H9 (cell line): Measurements from ENCODE around the gene NXN. TPM values are rescaled to one million over a fixed set of nuclear protein-coding genes. Genes with fewer than 3 reads are reported as not detected.

ENCODE experiments used
- DNase-seq: peaks from one replicate; pipeline ENCODE4 v3.0.0-alpha.2; 2017
- H2AFZ ChIP-seq: one replicate; pipeline ENCODE4 v1.6.1; 2013; ENCODE audit warnings: mild to moderate bottlenecking, low read length, control low read depth, moderate library complexity
- H2AK5ac ChIP-seq: 2 replicates; pipeline ENCODE4 v1.6.1; 2013; ENCODE audit warnings: low read length, control low read depth, mixed read lengths; ENCODE audit not compliant: insufficient read length
- H2BK120ac ChIP-seq: one replicate; pipeline ENCODE4 v1.6.1; 2013; ENCODE audit warnings: low read depth, mild to moderate bottlenecking, low read length, control low read depth, inconsistent platforms; ENCODE audit not compliant: poor library complexity, severe bottlenecking
- H2BK12ac ChIP-seq: 2 replicates; pipeline ENCODE4 v1.6.1; 2013; ENCODE audit warnings: low read length, control low read depth, mixed read lengths, low read depth; ENCODE audit not compliant: insufficient read length
- H2BK15ac ChIP-seq: 2 replicates; pipeline ENCODE4 v1.6.1; 2013; ENCODE audit warnings: low read depth, low read length, control low read depth
- H2BK20ac ChIP-seq: one replicate; pipeline ENCODE4 v1.6.1; 2013; ENCODE audit warnings: low read depth, mild to moderate bottlenecking, low read length, control low read depth, inconsistent platforms; ENCODE audit not compliant: poor library complexity, severe bottlenecking
- H2BK5ac ChIP-seq: 2 replicates; pipeline ENCODE4 v1.6.1; 2013; ENCODE audit warnings: low read length, control low read depth, mixed read lengths; ENCODE audit not compliant: insufficient read length
- H3K14ac ChIP-seq: 2 replicates; pipeline ENCODE4 v1.6.1; 2013; ENCODE audit warnings: low read length, control low read depth; ENCODE audit not compliant: insufficient read depth
- H3K18ac ChIP-seq: 2 replicates; pipeline ENCODE4 v1.6.1; 2013; ENCODE audit warnings: low read depth, mild to moderate bottlenecking, mixed read lengths, low read length, control low read depth; ENCODE audit not compliant: insufficient read length
- H3K23ac ChIP-seq: 2 replicates; pipeline ENCODE4 v1.6.1; 2013; ENCODE audit warnings: low read length, control low read depth, mixed read lengths, low read depth; ENCODE audit not compliant: insufficient read length
- H3K23me2 ChIP-seq: 2 replicates; pipeline ENCODE4 v1.6.1; 2013; ENCODE audit warnings: low read depth, mild to moderate bottlenecking, mixed read lengths, low read length, control low read depth; ENCODE audit not compliant: insufficient read length, poor library complexity, severe bottlenecking
- H3K27ac ChIP-seq: 2 replicates; pipeline ENCODE4 v1.5.1; 2013; ENCODE audit warnings: low read length, control low read depth, mixed read lengths, low read depth; ENCODE audit not compliant: insufficient read length
- H3K27me3 ChIP-seq: 2 replicates; pipeline ENCODE4 v1.6.1; 2013; ENCODE audit warnings: low read length, control low read depth, inconsistent platforms; ENCODE audit not compliant: insufficient read depth
- H3K4ac ChIP-seq: 2 replicates; pipeline ENCODE4 v1.6.1; 2013; ENCODE audit warnings: low read depth, mild to moderate bottlenecking, control low read depth, inconsistent platforms, low read length, moderate library complexity
- H3K4me1 ChIP-seq: 2 replicates; pipeline ENCODE4 v1.6.1; 2013; ENCODE audit warnings: low read length, control low read depth, inconsistent platforms; ENCODE audit not compliant: insufficient read depth
- H3K4me2 ChIP-seq: 2 replicates; pipeline ENCODE4 v1.6.1; 2013; ENCODE audit warnings: low read length, control low read depth, mixed read lengths; ENCODE audit not compliant: insufficient read length, insufficient read depth
- H3K56ac ChIP-seq: 2 replicates; pipeline ENCODE4 v1.6.1; 2013; ENCODE audit warnings: low read depth, mild to moderate bottlenecking, mixed read lengths, low read length, control low read depth; ENCODE audit not compliant: insufficient read length
- H3K79me1 ChIP-seq: 2 replicates; pipeline ENCODE4 v1.6.1; 2013; ENCODE audit warnings: low read depth, mild to moderate bottlenecking, moderate library complexity, low read length, control low read depth, inconsistent platforms; ENCODE audit not compliant: insufficient read depth, poor library complexity, severe bottlenecking
- H3K79me2 ChIP-seq: 2 replicates; pipeline ENCODE4 v1.6.1; 2013; ENCODE audit warnings: low read length, control low read depth, inconsistent platforms; ENCODE audit not compliant: insufficient read depth
- H3K9ac ChIP-seq: 2 replicates; pipeline ENCODE4 v1.6.1; 2013; ENCODE audit warnings: low read length, control low read depth, mixed read lengths; ENCODE audit not compliant: insufficient read length; ENCODE audit errors: extremely low read depth
- H3K9me3 ChIP-seq: one replicate; pipeline ENCODE4 v1.6.1; 2013; ENCODE audit warnings: low read depth, low read length, inconsistent platforms; ENCODE audit not compliant: control insufficient read depth
- H3T11ph ChIP-seq: one replicate; pipeline ENCODE4 v1.6.1; 2013; ENCODE audit warnings: mild to moderate bottlenecking, low read length, control low read depth, inconsistent platforms
- H4K20me1 ChIP-seq: one replicate; pipeline ENCODE4 v1.6.1; 2013; ENCODE audit not compliant: control insufficient read depth, insufficient read length, insufficient read depth
- H4K5ac ChIP-seq: 2 replicates; pipeline ENCODE4 v1.6.1; 2013; ENCODE audit warnings: low read depth, mild to moderate bottlenecking, mixed read lengths, low read length, control low read depth; ENCODE audit not compliant: insufficient read length
- H4K8ac ChIP-seq: replicated peaks from 2 replicates; pipeline ENCODE4 v1.6.1; 2013; ENCODE audit warnings: low read length, control low read depth, mixed read lengths, low read depth; ENCODE audit not compliant: insufficient read length
- H4K91ac ChIP-seq: 2 replicates; pipeline ENCODE4 v1.6.1; 2013; ENCODE audit warnings: low read depth, mild to moderate bottlenecking, moderate library complexity, mixed read lengths, low read length, control low read depth; ENCODE audit not compliant: insufficient read length
- H3K27ac Mint-ChIP-seq, 3 experiments: 2 replicates in 2 of 3; 3 replicates in 1 of 3; pipeline ENCODE4 v1.8.0; 2020 to 2021; ENCODE audit warnings: mixed read lengths in 3 of 3, mild to moderate bottlenecking in 1 of 3, moderate library complexity in 1 of 3
- H3K27me3 Mint-ChIP-seq: 2 replicates; pipeline ENCODE4 v1.8.0; 2021; ENCODE audit warnings: low read depth, mild to moderate bottlenecking, moderate library complexity, mixed read lengths
- H3K36me3 Mint-ChIP-seq, 3 experiments: 2 replicates in 2 of 3; 3 replicates in 1 of 3; pipeline ENCODE4 v1.8.0; 2020 to 2021; ENCODE audit warnings: low read depth in 3 of 3, mixed read lengths in 3 of 3; ENCODE audit not compliant: insufficient read depth in 1 of 3
- H3K4me1 Mint-ChIP-seq, 2 experiments: 2 replicates each; pipeline ENCODE4 v1.8.0; 2020; ENCODE audit warnings: mixed read lengths in 2 of 2
- H3K4me3 Mint-ChIP-seq, 2 experiments: 2 replicates in 1 of 2; 3 replicates in 1 of 2; pipeline ENCODE4 v1.8.0; 2020 to 2021; ENCODE audit warnings: mild to moderate bottlenecking in 2 of 2, mixed read lengths in 2 of 2, moderate library complexity in 1 of 2
- H3K9me3 Mint-ChIP-seq, 2 experiments: 2 replicates in 1 of 2; 3 replicates in 1 of 2; pipeline ENCODE4 v1.8.0; 2020; ENCODE audit warnings: mild to moderate bottlenecking in 2 of 2, mixed read lengths in 2 of 2, moderate library complexity in 1 of 2
- WGBS: extraction: QIAGEN DNeasy Blood & Tissue Kit; methylation state at CpG from one replicate; pipeline ENCODE4 v1.1.7; 2013; ENCODE audit warnings: missing lambda C conversion rate, low lambda C conversion rate, mixed read lengths; ENCODE audit not compliant: insufficient read length; ENCODE audit errors: extremely low coverage; 5-methylcytosine and 5-hydroxymethylcytosine counted together
- total RNA-seq: library from RNA; stranded (reverse); gene quantifications from 2 replicates; pipeline ENCODE4 v1.2.1, GENCODE V29; 2021
- TF ChIP-seq, protein P1 (sequence below): fragments of 200-600 bp; sonication (generic); conservative IDR thresholded peaks from 3 replicates; pipeline ENCODE4 v1.8.0; 2021; ENCODE audit warnings: antibody characterized with exemption, mild to moderate bottlenecking

NXN gene
- total RNA-seq, 1 experiment from 2014 or later: 93.6 TPM

DNA sequence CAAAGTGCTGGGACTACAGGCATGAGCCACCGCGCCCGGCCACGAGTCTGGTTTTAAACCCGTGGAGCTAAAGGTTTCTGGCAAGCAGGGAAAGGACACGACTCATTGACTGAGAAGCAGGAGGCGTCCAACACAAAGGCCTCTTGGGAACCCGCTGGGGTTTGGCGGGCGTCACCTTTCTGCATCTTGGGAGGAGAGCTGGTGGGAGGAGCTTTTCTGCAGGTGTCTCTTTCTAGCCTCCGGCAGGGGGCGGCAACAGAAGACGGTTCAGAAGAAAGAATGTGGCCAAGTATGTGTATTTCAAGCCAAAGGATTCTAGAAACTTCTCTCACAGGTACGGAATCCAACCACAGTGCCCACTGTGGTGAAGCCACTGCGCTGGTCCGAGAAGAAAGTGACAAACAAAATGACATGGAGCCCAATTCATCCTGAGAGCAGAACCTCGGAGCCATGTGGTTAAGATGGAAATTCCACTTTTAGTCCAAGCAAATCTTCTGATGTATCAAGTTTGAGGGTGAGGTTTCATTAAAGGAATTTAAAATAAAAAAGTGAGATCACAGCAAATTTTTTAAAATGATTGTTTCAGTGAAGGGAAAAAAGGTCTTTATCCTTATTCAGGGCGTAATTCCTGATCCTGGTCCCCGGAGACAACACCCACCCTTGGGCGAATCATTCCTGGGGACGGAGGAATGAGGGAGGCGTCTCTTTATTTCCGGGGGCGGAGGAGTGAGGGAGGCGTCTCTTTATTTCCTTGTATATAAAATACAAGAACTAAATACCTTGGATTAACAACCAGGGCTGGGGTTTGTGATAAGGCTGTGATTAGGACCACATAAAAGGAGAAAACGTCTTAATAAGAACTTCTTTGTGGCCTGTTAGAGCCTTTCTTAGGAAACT lies 99.8 kb downstream of the NXN start:
- Histone ChIP-seq H4K91ac (no peak overlapping the region), H4K5ac (no peak overlapping the region), H3K4ac (no peak overlapping the region), H3K27ac (no peak overlapping the region), H3K9me3 (no peaks in the 10 kb centered on the region), H4K20me1 (no peaks in the 10 kb centered on the region), H2AFZ (no peak overlapping the region), H2BK120ac (no peak overlapping the region), H2BK5ac (no peak overlapping the region), H3K27me3 (no peaks in the 10 kb centered on the region), H4K8ac (no peak overlapping the region), H3K23ac (no peak overlapping the region), H2BK20ac (no peak overlapping the region), H2BK15ac (no peak overlapping the region), H3K14ac (no peak overlapping the region), H3K79me1 (peaks cover 3% of the 10 kb centered on the region), H2BK12ac (no peak overlapping the region), H3K9ac (no peak overlapping the region), H3K4me1 (peaks cover 1% of the 10 kb centered on the region; the same call in 1 of the 2 replicates), H3K4me2 (no peak overlapping the region), H3K56ac (no peak overlapping the region), H3K18ac (no peak overlapping the region), H3T11ph (no peak overlapping the region), H3K23me2 (no peaks in the 10 kb centered on the region), H3K79me2 (peaks cover 6% of the 10 kb centered on the region; the same call in 1 of the 2 replicates), H2AK5ac (no peak overlapping the region)
- no CpG with 5 or more reads among the region's 26 CpGs for WGBS
- H3K4me1 Mint-ChIP-seq: peaks cover 57 to 59% of the 10 kb centered on the region in 2 experiments
- H3K36me3 Mint-ChIP-seq: peaks cover 0 to 3% (median 0%) of the 10 kb centered on the region in 3 experiments; a peak in 1 of 7 replicates
- no peak overlapping the region for H3K4me3 Mint-ChIP-seq
- peak; percentile 99 for DNase-seq
- no peaks in the 10 kb centered on the region for H3K9me3 Mint-ChIP-seq
- H3K27me3 Mint-ChIP-seq: no peaks in the 10 kb centered on the region
- TF ChIP-seq, protein P1, sequence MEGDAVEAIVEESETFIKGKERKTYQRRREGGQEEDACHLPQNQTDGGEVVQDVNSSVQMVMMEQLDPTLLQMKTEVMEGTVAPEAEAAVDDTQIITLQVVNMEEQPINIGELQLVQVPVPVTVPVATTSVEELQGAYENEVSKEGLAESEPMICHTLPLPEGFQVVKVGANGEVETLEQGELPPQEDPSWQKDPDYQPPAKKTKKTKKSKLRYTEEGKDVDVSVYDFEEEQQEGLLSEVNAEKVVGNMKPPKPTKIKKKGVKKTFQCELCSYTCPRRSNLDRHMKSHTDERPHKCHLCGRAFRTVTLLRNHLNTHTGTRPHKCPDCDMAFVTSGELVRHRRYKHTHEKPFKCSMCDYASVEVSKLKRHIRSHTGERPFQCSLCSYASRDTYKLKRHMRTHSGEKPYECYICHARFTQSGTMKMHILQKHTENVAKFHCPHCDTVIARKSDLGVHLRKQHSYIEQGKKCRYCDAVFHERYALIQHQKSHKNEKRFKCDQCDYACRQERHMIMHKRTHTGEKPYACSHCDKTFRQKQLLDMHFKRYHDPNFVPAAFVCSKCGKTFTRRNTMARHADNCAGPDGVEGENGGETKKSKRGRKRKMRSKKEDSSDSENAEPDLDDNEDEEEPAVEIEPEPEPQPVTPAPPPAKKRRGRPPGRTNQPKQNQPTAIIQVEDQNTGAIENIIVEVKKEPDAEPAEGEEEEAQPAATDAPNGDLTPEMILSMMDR: peak; percentile 88
- peak overlapping the region; percentile 94 to 97 (median 95) for H3K27ac Mint-ChIP-seq
